GM20000 (cell line): ENCODE measurements around the gene SFTPD.

Source experiments
- DNase-seq: peaks from one replicate; pipeline ENCODE4 v3.0.0; 2012; ENCODE audit warnings: low spot score
- CTCF ChIP-seq: IDR thresholded peaks from 2 replicates; pipeline ENCODE4 v1.5.1; 2012; ENCODE audit warnings: mild to moderate bottlenecking, control low read depth; ENCODE audit errors: extremely low read depth, missing control alignments

SFTPD gene

GRCh38 chr10:79942261-79943185, 6.4 kb downstream of the SFTPD start:
- no peak for DNase-seq
- TF ChIP-seq CTCF, result no peak

- no peak for TF ChIP-seq CTCF
- no peak for DNase-seq
These were observed 7.2 kb downstream of the SFTPD start for GRCh38 chr10:79941585-79942210.

GRCh38 chr10:79941146-79941545, 7.8 kb downstream of the SFTPD start:
- no peak for TF ChIP-seq CTCF

GRCh38 chr10:79940431-79940830, 8.5 kb downstream of the SFTPD start:
- DNase-seq, result no peak
- TF ChIP-seq CTCF, result no peak

More at GRCh38 chr10:79941146-79941545, 7.8 kb downstream of the SFTPD start:
- DNase-seq, result no peak

- no peak for DNase-seq
- no peak for TF ChIP-seq CTCF
These were observed 8.9 kb downstream of the SFTPD start for GRCh38 chr10:79939969-79940368.

- TF ChIP-seq CTCF, result no peak
- no peak for DNase-seq
These were observed 10.0 kb downstream of the SFTPD start for GRCh38 chr10:79938728-79939406.
